Mucosa of descending colon (tissue), 3 donors: ENCODE data around the gene ELAVL1. TPM values are rescaled to one million over a fixed set of nuclear protein-coding genes. Genes with fewer than 3 reads are reported as not detected.
A peak's percentile ranks its signal among the peaks of the same experiment; 100 is the strongest.
"Not testable (repeated sequence)": the region's sequence is repeated elsewhere in the genome, so short reads cannot be mapped to it uniquely, and the experiment has no call there.

Experiments used
- ATAC-seq: fragments of 200-7000 bp; cut with Tn5 transposase; one replicate; pipeline ENCODE4 v1.9.1; 2020; ENCODE audit warnings: mild to moderate bottlenecking, moderate library complexity
- DNase-seq, 3 donors: peaks; one replicate each; pipeline ENCODE4 v3.0.0-alpha.2; 2020
- H3K36me3 ChIP-seq: fragments of 200-600 bp; one replicate; pipeline ENCODE4 v1.8.0; 2021; ENCODE audit warnings: low read depth, mild to moderate bottlenecking
- H3K4me1 ChIP-seq: fragments of 200-600 bp; one replicate; pipeline ENCODE4 v1.8.0; 2021; ENCODE audit warnings: low read depth, mild to moderate bottlenecking
- H3K4me3 ChIP-seq: fragments of 200-600 bp; one replicate; pipeline ENCODE4 v1.8.0; 2021; ENCODE audit warnings: mild to moderate bottlenecking
- H3K9me3 ChIP-seq: fragments of 200-600 bp; one replicate; pipeline ENCODE4 v1.8.0; 2021; ENCODE audit warnings: mild to moderate bottlenecking
- intact Hi-C, 2 donors: fragments of 100-400 bp; cut with DNase I in 1 of 2; cut with micrococcal nuclease in 1 of 2; formaldehyde crosslinking; loops; one replicate each; pipeline versions ENCODE4 v1.11.0 to v1.11.1; 2022; cut with DNase I, micrococcal nuclease
- total RNA-seq, 3 donors: library from RNA; stranded (reverse); fragmentation: NEBNext Ultra II Directional in 2 of 3; extraction: Animal tissue kit (Norgen Biotek cat#: 25700) in 2 of 3; gene quantifications; one replicate each; pipeline versions ENCODE4 v1.2.1 to v1.2.4, GENCODE V29; 2021 to 2023
- TF ChIP-seq, protein P1 (sequence below): fragments of 200-600 bp; IDR thresholded peaks from one replicate; pipeline ENCODE4 v1.8.0; 2022; ENCODE audit warnings: antibody characterized with exemption, mild to moderate bottlenecking
- donor health status: DM: no; HTN: no; CAD: no; lungs with moderate emphysema.
- donor health status: DM: no; HTN: no; CAD: no.
- donor health status: DM: no; HTN: yes; CAD: no.

ELAVL1 gene
- total RNA-seq, 3 donors from 2014 or later = 43.9 to 63.9 (median 58.7) TPM

DNA sequence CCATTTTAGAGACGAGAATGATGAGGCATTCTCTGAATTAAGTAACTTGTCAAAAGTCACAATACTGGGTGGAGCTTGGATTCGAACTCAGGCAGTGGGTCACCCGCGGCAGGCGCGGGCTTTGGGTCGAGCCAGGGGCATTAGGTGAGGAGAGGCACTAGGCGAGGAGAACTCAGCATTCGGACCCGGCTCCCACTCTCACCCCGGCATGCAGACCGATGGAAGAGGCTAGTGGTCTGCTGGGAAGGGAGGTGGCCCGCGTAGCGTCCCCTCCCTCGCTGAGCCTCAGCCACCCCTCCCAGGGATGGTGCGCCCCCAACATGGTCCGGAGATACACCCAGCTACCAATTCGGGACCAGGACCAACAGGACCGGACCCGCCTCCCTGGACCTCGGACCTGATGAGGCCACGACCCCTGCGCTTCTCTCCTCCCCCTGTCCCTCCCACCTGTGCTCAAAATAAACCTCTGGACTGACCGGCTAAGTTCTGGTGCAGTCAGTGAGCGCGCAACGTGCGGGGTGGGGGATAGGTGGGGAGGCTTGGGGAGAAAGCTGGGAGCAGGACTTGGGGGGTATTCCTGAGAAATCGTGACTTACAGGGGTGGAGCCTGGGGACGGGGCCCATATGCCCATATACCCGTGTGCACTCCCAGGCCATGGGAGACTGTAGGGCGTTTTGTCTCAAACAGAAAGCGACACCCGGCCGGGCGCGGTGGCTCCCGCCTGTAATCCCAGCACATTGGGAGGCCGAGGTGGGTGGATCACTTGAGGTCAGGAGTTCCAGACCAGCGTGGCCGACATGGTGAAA lies 86.6 kb downstream of the ELAVL1 start:
- Histone ChIP-seq H3K4me1 (peaks cover 51% of the 10 kb centered on the region), H3K9me3 (no peaks in the 10 kb centered on the region), H3K36me3 (no peaks in the 10 kb centered on the region), H3K4me3 (no peak overlapping the region)
- intact Hi-C loops = no loop called here
- TF ChIP-seq, protein P1, sequence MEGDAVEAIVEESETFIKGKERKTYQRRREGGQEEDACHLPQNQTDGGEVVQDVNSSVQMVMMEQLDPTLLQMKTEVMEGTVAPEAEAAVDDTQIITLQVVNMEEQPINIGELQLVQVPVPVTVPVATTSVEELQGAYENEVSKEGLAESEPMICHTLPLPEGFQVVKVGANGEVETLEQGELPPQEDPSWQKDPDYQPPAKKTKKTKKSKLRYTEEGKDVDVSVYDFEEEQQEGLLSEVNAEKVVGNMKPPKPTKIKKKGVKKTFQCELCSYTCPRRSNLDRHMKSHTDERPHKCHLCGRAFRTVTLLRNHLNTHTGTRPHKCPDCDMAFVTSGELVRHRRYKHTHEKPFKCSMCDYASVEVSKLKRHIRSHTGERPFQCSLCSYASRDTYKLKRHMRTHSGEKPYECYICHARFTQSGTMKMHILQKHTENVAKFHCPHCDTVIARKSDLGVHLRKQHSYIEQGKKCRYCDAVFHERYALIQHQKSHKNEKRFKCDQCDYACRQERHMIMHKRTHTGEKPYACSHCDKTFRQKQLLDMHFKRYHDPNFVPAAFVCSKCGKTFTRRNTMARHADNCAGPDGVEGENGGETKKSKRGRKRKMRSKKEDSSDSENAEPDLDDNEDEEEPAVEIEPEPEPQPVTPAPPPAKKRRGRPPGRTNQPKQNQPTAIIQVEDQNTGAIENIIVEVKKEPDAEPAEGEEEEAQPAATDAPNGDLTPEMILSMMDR = no peak
- ATAC-seq (no peak), DNase-seq (peak in 1 of 3 donors; percentile 59)

DNA sequence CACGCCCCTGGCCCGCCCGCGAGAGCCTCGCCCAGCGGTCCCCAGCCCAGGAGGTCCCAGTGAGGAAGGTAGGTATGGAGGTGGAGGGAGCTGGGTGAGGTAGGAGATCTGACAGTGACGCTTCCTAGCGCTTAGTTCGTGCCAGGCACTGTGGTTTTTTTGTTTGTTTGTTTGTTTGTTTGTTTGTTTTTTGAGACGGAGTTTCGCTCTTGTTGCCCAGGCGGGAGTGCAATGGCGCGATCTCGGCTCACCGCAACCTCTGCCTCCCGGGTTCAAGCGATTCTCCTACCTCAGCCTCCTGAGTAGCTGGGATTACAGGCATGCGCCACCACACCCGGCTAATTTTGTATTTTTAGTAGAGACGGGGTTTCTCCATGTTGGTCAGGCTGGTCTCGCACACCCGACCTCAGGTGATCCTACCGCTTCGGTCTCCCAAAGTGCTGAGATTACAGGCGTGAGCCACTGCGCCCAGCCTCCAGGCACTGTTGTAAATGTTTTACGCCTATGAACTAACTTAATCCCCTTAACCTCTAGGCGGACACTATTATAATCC lies 87.3 kb downstream of the ELAVL1 start:
- H3K36me3 ChIP-seq, H3K4me3 ChIP-seq, H3K9me3 ChIP-seq, ATAC-seq, intact Hi-C loops: not testable (repeated sequence)
- peak in 1 of 3 donors; percentile 26 for DNase-seq
- peaks cover 51% of the 10 kb centered on the region for H3K4me1 ChIP-seq

DNA sequence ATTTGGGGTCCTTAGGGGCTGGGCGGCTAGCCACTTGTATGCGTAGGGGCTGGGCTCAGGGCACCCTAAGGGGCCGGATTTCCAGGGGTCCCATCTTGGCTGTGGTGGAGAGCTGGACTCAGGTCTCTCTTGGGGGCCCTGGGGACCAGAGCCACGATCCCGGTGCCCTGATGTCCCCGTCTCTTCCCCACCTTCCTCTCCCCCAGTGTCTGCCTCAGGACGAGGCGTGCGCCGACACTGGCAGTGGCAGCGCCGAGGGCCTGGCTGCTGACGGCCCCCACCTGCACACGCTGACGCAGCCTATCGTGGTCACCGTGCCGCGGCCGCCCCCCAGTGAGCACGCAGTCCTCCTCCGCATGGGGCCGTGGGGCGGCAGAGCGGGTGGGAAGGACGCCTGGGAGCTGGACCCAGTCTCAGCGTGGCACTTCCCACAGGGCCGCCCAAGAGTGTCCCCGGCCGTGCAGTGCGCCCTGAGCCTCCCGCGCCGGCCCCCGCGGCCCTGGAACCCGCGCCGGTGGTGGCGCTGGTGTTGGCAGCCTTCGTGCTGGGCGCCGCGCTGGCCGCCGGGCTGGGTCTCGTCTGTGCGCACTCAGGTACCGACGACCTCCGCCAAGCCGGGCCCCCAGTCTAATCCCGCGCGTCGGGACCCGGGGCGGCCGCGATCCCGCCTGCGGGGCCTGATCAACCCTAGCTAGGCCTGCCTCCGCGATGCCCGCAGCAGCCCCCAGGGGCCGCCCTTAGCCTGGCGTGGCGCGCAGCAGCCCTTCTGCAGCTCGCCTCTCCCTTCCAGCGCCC lies 88.0 kb downstream of the ELAVL1 start:
- ATAC-seq (no peak), DNase-seq (peak; percentile 63 to 76 (median 66))
- Histone ChIP-seq H3K36me3 (no peaks in the 10 kb centered on the region), H3K4me1 (peaks cover 51% of the 10 kb centered on the region), H3K9me3 (no peaks in the 10 kb centered on the region), H3K4me3 (no peak overlapping the region)
- intact Hi-C loops = no loop called here
- TF ChIP-seq, protein P1 = peak; percentile 60

DNA sequence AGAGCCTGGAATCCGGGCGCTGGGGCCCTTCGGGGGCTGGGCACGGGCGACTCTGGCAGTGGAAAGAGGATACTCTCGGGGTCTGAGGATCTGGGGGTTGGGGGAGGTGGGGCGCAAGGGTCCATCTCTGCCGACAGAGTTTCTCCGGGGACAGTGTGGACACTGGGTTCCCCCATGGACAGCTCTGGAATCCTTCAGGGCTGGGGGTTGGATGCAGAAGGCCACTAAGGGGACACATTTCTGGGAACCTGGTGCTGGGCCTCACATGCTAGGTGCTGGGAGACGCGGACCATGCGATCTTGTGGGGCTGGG lies 88.5 kb downstream of the ELAVL1 start:
- DNase-seq = no peak
- TF ChIP-seq, protein P1 = no peak
- Histone ChIP-seq H3K36me3 (peaks cover 5% of the 10 kb centered on the region), H3K4me3 (no peak overlapping the region), H3K9me3 (no peaks in the 10 kb centered on the region), H3K4me1 (peaks cover 48% of the 10 kb centered on the region)
- intact Hi-C loops = no loop called here
- no peak for ATAC-seq

DNA sequence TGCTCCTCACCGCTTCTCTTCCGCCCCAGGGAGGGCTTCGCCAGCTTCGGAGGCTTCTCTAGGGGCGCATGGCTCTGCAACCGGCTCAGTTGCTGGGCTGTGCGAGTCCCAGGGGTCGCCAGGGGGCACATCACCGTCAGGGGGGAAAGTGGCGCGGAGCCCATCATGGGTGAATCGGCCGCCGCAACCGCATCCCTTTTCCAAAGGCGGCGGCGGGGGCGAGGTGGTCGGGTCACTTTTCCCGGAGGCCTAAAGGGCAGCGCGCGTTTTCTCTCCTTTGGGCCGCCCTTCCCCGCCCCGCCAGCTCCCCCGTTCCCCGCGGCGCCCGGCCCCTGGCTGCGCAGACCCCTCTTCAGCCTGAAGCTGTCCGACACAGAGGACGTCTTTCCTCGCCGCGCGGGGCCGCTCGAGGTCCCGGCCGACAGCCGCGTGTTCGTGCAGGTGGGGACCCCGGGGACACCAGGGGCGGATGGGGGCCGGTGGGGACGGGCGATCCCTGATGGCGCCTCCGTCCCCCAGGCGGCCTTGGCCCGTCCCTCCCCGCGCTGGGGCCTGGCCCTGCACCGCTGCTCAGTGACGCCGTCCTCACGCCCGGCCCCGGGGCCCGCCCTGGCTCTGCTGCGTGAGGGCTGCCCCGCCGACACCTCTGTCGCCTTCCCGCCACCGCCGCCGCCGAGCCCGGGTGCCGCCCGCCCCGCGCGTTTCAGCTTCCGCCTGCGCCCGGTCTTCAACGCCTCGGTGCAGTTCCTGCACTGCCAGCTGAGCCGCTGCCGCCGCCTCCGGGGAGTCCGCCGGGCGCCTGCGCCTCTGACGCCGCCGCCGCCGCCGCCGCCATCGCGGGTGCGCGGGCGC lies 89.1 kb downstream of the ELAVL1 start:
- ATAC-seq (no peak), DNase-seq (peak in 2 of 3 donors; percentile 67 to 69)
- intact Hi-C loops = no loop called here
- TF ChIP-seq, protein P1 = no peak
- Histone ChIP-seq H3K4me3 (no peak overlapping the region), H3K36me3 (peaks cover 11% of the 10 kb centered on the region), H3K9me3 (no peaks in the 10 kb centered on the region), H3K4me1 (peaks cover 42% of the 10 kb centered on the region)
